K562 (cell line): ENCODE measurements around the gene PRPS2. TPM values are rescaled to one million over a fixed set of nuclear protein-coding genes. Genes with fewer than 3 reads are reported as not detected.

Source experiments
- CBFA2T3 ChIP-seq: fragments of 450-650 bp; IDR thresholded peaks from 2 replicates; pipeline ENCODE4 v1.6.1; 2017
- GABPB1 ChIP-seq: sonication (generic); formaldehyde crosslinking; IDR thresholded peaks from 2 replicates; pipeline ENCODE4 v1.8.0; 2022; ENCODE audit warnings: mild to moderate bottlenecking, missing genetic modification reagents
- HDAC6 ChIP-seq: IDR thresholded peaks from 2 replicates; pipeline ENCODE4 v1.6.1; 2012; ENCODE audit warnings: low read depth, mild to moderate bottlenecking, control low read depth, inconsistent platforms, low read length, moderate library complexity
- PRMT5 ChIP-seq: sonication (generic); formaldehyde crosslinking; IDR thresholded peaks from 2 replicates; pipeline ENCODE4 v1.5.0; 2020; ENCODE audit warnings: missing genetic modification reagents
- RBM15 ChIP-seq: fragments of 200-400 bp; formaldehyde crosslinking; IDR thresholded peaks from 2 replicates; pipeline ENCODE4 v1.6.1; 2018; ENCODE audit warnings: mild to moderate bottlenecking, low read length, moderate library complexity; ENCODE audit not compliant: insufficient read depth
- REST ChIP-seq, 2 experiments: fragments of 450-650 bp; formaldehyde crosslinking in 1 of 2; IDR thresholded peaks; 2 replicates each; pipeline versions ENCODE4 v1.4.0 to v1.6.1; 2014 to 2020; ENCODE audit warnings: mild to moderate bottlenecking in 2 of 2, borderline replicate concordance in 1 of 2, low read depth in 1 of 2
- SREBF1 ChIP-seq: fragments of 150-350 bp; IDR thresholded peaks from 2 replicates; pipeline ENCODE4 v1.6.1; 2014; ENCODE audit warnings: antibody characterized with exemption, low read depth, low read length, borderline replicate concordance
- ZBTB2 ChIP-seq: fragments of 450-650 bp; IDR thresholded peaks from 2 replicates; pipeline ENCODE4 v1.6.1; 2016; ENCODE audit warnings: antibody characterized with exemption
- ZNF407 ChIP-seq: fragments of 450-650 bp; IDR thresholded peaks from 2 replicates; pipeline ENCODE4 v1.6.1; 2016; ENCODE audit warnings: low read depth
- polyA plus RNA-seq, 8 experiments: library from polyadenylated mRNA; depleted of rRNA in 4 of 8; stranded (reverse) in 5 of 8; unstranded in 3 of 8; fragments of >200 nt; fragmentation: Nextera tagmentation in 2 of 8; fragmentation: Illumina TruSeq in 1 of 8; extraction: Ambion mirVana in 2 of 8; extraction: Trizol in 1 of 8; gene quantifications; 2 replicates each; pipeline versions ENCODE4 v1.2.1 to v1.2.3, GENCODE V29; 2011 to 2014; ENCODE audit warnings: inconsistent platforms in 1 of 8, missing spikeins in 1 of 8
- total RNA-seq, 7 experiments: library from RNA; depleted of rRNA in 6 of 7; stranded (reverse); fragments of >200 nt in 6 of 7; fragmentation: Illumina TruSeq in 2 of 7; extraction: Trizol in 2 of 7; gene quantifications; 2 replicates each; pipeline versions ENCODE4 v1.2.1 to v1.2.3, GENCODE V29; 2011 to 2021; ENCODE audit warnings: low replicate concordance in 1 of 7

Gene PRPS2
- total and polyA plus RNA-seq, 9 of the 15 experiments (the other 6 are each of a cell fraction or from before 2014, with no cell fraction given): 50.3 to 85.0 (median 62.1) TPM

- TF ChIP-seq ZNF407: no peak
- no peak for TF ChIP-seq REST (IDR thresholded peaks at IDR 0.05; ENCODE audit: borderline replicate concordance)
- no peak for TF ChIP-seq REST (CRISPR knock-in tag; IDR thresholded peaks at IDR 0.05; ENCODE audit: low read depth)
- TF ChIP-seq HDAC6: no peak
- no peak for TF ChIP-seq RBM15
- TF ChIP-seq PRMT5: no peak
- TF ChIP-seq ZBTB2: no peak
- no peak for TF ChIP-seq CBFA2T3
- TF ChIP-seq SREBF1: no peak
- TF ChIP-seq GABPB1 (CRISPR knock-in tag): no peak
- TF ChIP-seq, all 486 proteins: peak for 0
These were observed 77.5 kb downstream of the PRPS2 start (continued) for GRCh38 chrX:12868747-12869146.
